Breast epithelium (tissue), 3 donors: Measurements from ENCODE around the gene GPR139.

Source experiments
- CTCF ChIP-seq, 3 donors: fragments of 450-650 bp; IDR thresholded peaks; one replicate each; pipeline ENCODE4 v1.5.1; 2016 to 2017; ENCODE audit warnings: antibody characterized with exemption in 3 of 3, mild to moderate bottlenecking in 3 of 3, moderate library complexity in 3 of 3
- POLR2A ChIP-seq: fragments of 450-650 bp; IDR thresholded peaks from one replicate; pipeline ENCODE4 v1.6.1; 2016; ENCODE audit warnings: antibody characterized with exemption, mild to moderate bottlenecking, moderate library complexity
- POLR2AphosphoS5 ChIP-seq, 3 donors: sonication (generic); formaldehyde crosslinking; IDR thresholded peaks; one replicate each; pipeline ENCODE4 v1.6.1; 2017; ENCODE audit warnings: antibody characterized with exemption in 3 of 3

DNA sequence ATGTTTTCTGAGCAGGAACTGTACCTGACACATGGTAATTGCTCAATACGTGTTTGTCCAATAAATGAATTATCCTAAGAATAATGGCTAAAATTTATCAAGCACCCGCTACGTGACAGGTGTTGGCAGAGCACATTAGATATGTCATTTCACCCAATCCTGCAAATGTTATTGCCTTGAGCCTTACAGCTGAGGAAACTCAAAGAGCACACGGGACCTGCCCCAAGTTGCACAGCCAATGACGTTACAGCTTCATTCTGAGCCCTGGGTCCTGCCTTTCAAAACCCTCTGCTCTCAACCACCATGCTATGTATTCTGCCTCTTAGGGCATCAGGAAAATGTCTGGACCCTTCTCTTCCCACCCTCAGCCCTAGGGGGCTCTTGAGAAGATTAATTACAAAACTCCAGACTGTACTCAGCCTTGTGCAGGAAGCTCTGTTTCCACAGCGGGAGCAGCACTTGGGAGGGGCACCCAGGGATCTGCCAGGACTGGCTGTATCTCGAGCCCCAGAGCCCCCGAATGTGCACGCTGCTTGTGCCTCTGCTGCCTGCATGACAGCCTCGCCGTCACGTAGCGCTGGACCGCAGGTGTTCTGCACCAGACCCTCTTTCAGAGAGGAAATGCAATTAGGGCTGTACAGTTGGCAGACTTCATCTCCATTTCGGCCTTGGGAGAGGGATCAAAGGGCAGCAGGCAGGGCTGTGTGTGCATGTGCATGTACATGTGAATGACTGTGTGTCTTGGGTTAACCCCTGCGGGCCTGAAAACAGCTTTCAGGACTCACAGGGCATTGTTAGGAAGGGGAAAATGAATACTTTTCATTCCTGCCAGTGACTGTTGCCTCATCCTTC lies 71.6 kb downstream of the GPR139 start:
- TF ChIP-seq CTCF (IDR thresholded peaks at IDR 0.05): no peak
- no peak for TF ChIP-seq POLR2A
- TF ChIP-seq POLR2AphosphoS5 (IDR thresholded peaks at IDR 0.05): no peak
